Endodermal cell (in vitro differentiated cells): ENCODE results near the gene IPMK. TPM values are rescaled to one million over a fixed set of nuclear protein-coding genes. Genes with fewer than 3 reads are reported as not detected.

Experiments used
- DNase-seq: peaks from one replicate; pipeline ENCODE4 v3.0.0-alpha.2; 2017
- H3K27ac ChIP-seq: 2 replicates; pipeline ENCODE4 v1.5.1; 2013; ENCODE audit warnings: mild to moderate bottlenecking, low read depth, low read length, moderate library complexity
- H3K27me3 ChIP-seq: 2 replicates; pipeline ENCODE4 v1.6.1; 2013; ENCODE audit warnings: mild to moderate bottlenecking, low read length, moderate library complexity; ENCODE audit not compliant: insufficient read depth, control insufficient read depth, poor library complexity, severe bottlenecking
- H3K36me3 ChIP-seq: 2 replicates; pipeline ENCODE4 v1.7.0; 2013; ENCODE audit warnings: mild to moderate bottlenecking, low read length, moderate library complexity; ENCODE audit not compliant: control insufficient read depth, insufficient read depth
- H3K4me1 ChIP-seq: one replicate; pipeline ENCODE4 v1.7.0; 2013; ENCODE audit warnings: low read length; ENCODE audit not compliant: control insufficient read depth, insufficient read depth
- H3K4me3 ChIP-seq: 2 replicates; pipeline ENCODE4 v1.5.1; 2013; ENCODE audit warnings: mild to moderate bottlenecking, low read length, moderate library complexity
- H3K9ac ChIP-seq: 2 replicates; pipeline ENCODE4 v1.6.1; 2013; ENCODE audit warnings: mild to moderate bottlenecking, low read length, moderate library complexity; ENCODE audit not compliant: poor library complexity, severe bottlenecking; ENCODE audit errors: extremely low read depth
- H3K9me3 ChIP-seq: 2 replicates; pipeline ENCODE4 v1.6.1; 2013; ENCODE audit warnings: mild to moderate bottlenecking, low read length, moderate library complexity; ENCODE audit not compliant: control insufficient read depth
- H3K27ac Mint-ChIP-seq: 2 replicates; pipeline ENCODE4 v1.8.0; 2020; ENCODE audit warnings: mixed read lengths
- H3K27me3 Mint-ChIP-seq: 2 replicates; pipeline ENCODE4 v1.8.0; 2021; ENCODE audit warnings: mild to moderate bottlenecking, mixed read lengths; ENCODE audit not compliant: insufficient read depth
- H3K36me3 Mint-ChIP-seq: 2 replicates; pipeline ENCODE4 v1.8.0; 2020; ENCODE audit warnings: low read depth, mixed read lengths
- H3K4me1 Mint-ChIP-seq: 2 replicates; pipeline ENCODE4 v1.8.0; 2020; ENCODE audit warnings: mixed read lengths
- H3K4me3 Mint-ChIP-seq: 2 replicates; pipeline ENCODE4 v1.8.0; 2020; ENCODE audit warnings: mild to moderate bottlenecking, moderate library complexity, mixed read lengths
- H3K9me3 Mint-ChIP-seq: 2 replicates; pipeline ENCODE4 v1.8.0; 2020; ENCODE audit warnings: mild to moderate bottlenecking, mixed read lengths
- CTCF ChIP-seq: fragments of 200-600 bp; sonication (generic); conservative IDR thresholded peaks from 2 replicates; pipeline ENCODE4 v1.5.0; 2021; ENCODE audit warnings: antibody characterized with exemption, mild to moderate bottlenecking
- WGBS, 2 experiments: methylation state at CpG; one replicate each; pipeline versions ENCODE4 v1.1.5 to v1.1.7; 2013; ENCODE audit warnings: missing lambda C conversion rate in 2 of 2, mixed read lengths in 1 of 2; ENCODE audit not compliant: insufficient coverage in 1 of 2, insufficient read length in 1 of 2; 5-methylcytosine and 5-hydroxymethylcytosine counted together
- total RNA-seq, 2 donors: library from RNA; stranded (reverse); fragmentation: NEBNext Ultra II Directional in 1 of 2; extraction: Animal tissue kit (Norgen Biotek cat#: 25700) in 1 of 2; gene quantifications; 2 replicates in 1 of 2; 3 replicates in 1 of 2; pipeline ENCODE4 v1.2.1, GENCODE V29; 2021

Gene IPMK
- total RNA-seq, 2 donors from 2014 or later: 9.3 to 9.4 TPM

- no peak for DNase-seq
- H3K9me3 ChIP-seq: no peaks in the 10 kb centered on the region
- no peaks in the 10 kb centered on the region for H3K27me3 ChIP-seq
- no peak overlapping the region for H3K4me3 ChIP-seq
- no peak for TF ChIP-seq CTCF
- no peaks in the 10 kb centered on the region for H3K27me3 Mint-ChIP-seq
- no peaks in the 10 kb centered on the region for H3K9me3 Mint-ChIP-seq
- H3K27ac Mint-ChIP-seq: no peak overlapping the region
- H3K27ac ChIP-seq: no peak overlapping the region
- H3K36me3 ChIP-seq: peaks cover 26% of the 10 kb centered on the region
- H3K9ac ChIP-seq: no peak overlapping the region
- 92 to 100% methylated on average over 2 of the region's 2 CpGs for WGBS, 2 experiments
- peaks cover 14% of the 10 kb centered on the region for H3K36me3 Mint-ChIP-seq
- no peaks in the 10 kb centered on the region for H3K4me1 ChIP-seq
- no peak overlapping the region for H3K4me3 Mint-ChIP-seq
- peaks cover 2% of the 10 kb centered on the region for H3K4me1 Mint-ChIP-seq
Observed at GRCh38 chr10:58281092-58281752, 13.5 kb upstream of the IPMK start.

- Mint-ChIP-seq H3K9me3 (no peaks in the 10 kb centered on the region), H3K4me3 (no peak overlapping the region), H3K27ac (no peak overlapping the region), H3K4me1 (peaks cover 6% of the 10 kb centered on the region), H3K27me3 (no peaks in the 10 kb centered on the region), H3K36me3 (peaks cover 14% of the 10 kb centered on the region)
- Histone ChIP-seq H3K9ac (no peak overlapping the region), H3K36me3 (peaks cover 26% of the 10 kb centered on the region), H3K4me1 (no peaks in the 10 kb centered on the region), H3K9me3 (no peaks in the 10 kb centered on the region), H3K27me3 (no peaks in the 10 kb centered on the region), H3K27ac (no peak overlapping the region), H3K4me3 (no peak overlapping the region)
- TF ChIP-seq CTCF: no peak
- WGBS, 2 experiments: 91 to 94% methylated on average over 3 of the region's 3 CpGs
- no peak for DNase-seq
Observed at GRCh38 chr10:58280477-58280876, 12.8 kb upstream of the IPMK start.

- Histone ChIP-seq H3K27ac (no peak overlapping the region), H3K27me3 (no peaks in the 10 kb centered on the region), H3K9ac (no peak overlapping the region), H3K9me3 (no peaks in the 10 kb centered on the region), H3K4me1 (no peaks in the 10 kb centered on the region), H3K36me3 (peaks cover 26% of the 10 kb centered on the region), H3K4me3 (no peak overlapping the region)
- Mint-ChIP-seq H3K4me3 (no peak overlapping the region), H3K9me3 (no peaks in the 10 kb centered on the region), H3K36me3 (peaks cover 12% of the 10 kb centered on the region), H3K27ac (no peak overlapping the region), H3K4me1 (peaks cover 14% of the 10 kb centered on the region), H3K27me3 (no peaks in the 10 kb centered on the region)
- no peak for TF ChIP-seq CTCF
- WGBS, 2 experiments: 91% methylated on average over 1 of the region's 1 CpG; no CpG with 5 or more reads in 1 of the 2 experiments
- no peak for DNase-seq
Observed at GRCh38 chr10:58278962-58279307, 11.2 kb upstream of the IPMK start.
